GM12873 (cell line): ENCODE measurements around the gene KLRC1.

Experiments
- TF ChIP-seq, protein P1 (sequence below): IDR thresholded peaks from 2 replicates; pipeline ENCODE4 v1.5.1; 2012; ENCODE audit warnings: low read depth, mild to moderate bottlenecking, moderate library complexity, low read length, control low read depth; ENCODE audit not compliant: insufficient read depth; ENCODE audit errors: missing control alignments

The KLRC1 gene

DNA sequence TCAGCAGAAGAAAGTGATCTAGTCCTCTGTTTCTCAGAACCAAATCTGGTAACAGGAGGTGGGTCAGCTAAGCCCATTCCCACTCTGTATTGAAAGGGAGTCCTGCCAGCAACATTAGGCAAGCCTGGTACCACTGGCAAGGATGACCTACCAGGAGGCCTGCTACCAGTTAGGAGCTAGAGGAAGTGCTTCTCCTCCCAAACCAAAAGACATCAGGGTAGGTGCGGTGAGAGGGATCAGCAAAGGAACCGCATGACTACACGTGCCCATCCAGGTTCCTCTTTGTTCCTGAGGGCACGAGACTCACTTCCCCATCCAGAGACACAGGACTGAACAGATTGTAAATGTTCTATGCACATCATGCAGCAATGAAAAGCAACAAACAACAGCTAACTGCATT, 46.5 kb downstream of the KLRC1 start:
- TF ChIP-seq, protein P1, sequence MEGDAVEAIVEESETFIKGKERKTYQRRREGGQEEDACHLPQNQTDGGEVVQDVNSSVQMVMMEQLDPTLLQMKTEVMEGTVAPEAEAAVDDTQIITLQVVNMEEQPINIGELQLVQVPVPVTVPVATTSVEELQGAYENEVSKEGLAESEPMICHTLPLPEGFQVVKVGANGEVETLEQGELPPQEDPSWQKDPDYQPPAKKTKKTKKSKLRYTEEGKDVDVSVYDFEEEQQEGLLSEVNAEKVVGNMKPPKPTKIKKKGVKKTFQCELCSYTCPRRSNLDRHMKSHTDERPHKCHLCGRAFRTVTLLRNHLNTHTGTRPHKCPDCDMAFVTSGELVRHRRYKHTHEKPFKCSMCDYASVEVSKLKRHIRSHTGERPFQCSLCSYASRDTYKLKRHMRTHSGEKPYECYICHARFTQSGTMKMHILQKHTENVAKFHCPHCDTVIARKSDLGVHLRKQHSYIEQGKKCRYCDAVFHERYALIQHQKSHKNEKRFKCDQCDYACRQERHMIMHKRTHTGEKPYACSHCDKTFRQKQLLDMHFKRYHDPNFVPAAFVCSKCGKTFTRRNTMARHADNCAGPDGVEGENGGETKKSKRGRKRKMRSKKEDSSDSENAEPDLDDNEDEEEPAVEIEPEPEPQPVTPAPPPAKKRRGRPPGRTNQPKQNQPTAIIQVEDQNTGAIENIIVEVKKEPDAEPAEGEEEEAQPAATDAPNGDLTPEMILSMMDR = no peak

DNA sequence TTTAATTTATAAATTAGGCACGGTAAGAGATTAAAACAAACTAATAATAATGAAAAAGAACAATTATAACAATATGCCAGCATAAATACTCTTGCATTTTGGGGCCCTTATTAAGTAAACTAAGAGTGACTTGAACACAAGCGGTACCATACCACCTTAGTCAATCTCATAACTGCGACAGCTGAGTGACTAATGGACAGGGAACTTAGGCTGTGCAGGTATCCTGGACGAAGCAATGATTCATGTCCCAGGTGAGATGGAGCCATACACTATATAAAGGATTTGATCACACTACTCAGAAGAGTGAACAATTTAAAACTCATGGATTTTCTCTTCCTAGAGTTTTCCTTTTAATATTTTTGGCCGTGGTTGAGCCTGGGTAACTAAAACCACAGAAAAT, 47.9 kb downstream of the KLRC1 start:
- TF ChIP-seq, protein P1 = no peak

DNA sequence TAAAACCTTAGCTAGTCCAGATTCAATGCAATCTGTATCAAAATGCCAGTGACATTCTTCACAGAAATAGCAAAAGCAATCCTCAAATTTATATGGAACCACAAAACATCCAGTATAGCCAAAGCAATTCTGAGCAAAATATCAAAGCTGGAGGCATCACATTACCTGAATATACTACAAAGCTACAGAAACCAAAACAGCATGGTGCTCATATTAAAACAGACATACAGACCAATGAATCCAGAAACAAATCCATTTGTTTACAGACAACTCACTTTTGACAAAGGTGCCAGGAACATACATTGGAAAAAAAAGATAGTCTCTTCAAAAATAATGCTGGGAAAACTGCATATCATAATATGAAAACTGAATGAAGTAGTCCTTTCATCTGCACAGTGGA, 48.4 kb downstream of the KLRC1 start:
- TF ChIP-seq, protein P1 = no peak

DNA sequence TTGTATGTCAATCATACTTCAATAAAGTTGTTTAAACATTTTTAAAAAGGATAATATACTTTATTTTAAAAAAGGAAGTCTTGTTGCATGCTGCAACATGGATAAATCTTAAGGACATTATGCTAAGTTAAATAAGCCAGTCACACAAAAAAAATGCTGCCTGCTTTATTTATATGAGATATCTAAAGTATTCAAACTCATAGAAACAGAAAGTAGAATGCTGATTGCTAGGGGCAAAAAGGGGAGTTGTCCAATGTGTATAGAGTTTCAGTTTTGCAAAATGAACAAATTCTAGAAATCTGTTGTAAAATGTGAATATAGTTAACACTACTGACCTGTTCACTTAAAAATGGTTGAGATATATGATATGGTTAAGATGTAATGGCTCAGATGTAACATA, 52.3 kb downstream of the KLRC1 start:
- TF ChIP-seq, protein P1 = no peak

DNA sequence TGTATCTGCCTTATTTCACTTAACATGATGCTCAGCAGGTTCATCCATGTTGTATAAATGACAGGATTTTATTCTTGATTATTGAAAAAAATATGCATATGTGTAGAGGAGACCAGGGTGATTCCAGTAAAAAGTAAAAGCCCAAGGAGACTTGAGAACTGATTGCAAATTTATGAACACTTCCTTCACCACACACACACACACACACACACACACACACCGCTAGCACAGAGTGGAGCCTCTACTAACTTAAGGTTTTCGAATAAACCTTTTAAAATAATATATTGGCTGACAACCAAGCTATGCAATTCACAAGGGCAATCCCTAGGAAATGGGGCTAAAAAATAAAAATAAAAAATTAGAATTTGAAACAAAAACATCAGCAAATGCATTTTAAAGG, 55.0 kb downstream of the KLRC1 start:
- TF ChIP-seq, protein P1 = no peak

DNA sequence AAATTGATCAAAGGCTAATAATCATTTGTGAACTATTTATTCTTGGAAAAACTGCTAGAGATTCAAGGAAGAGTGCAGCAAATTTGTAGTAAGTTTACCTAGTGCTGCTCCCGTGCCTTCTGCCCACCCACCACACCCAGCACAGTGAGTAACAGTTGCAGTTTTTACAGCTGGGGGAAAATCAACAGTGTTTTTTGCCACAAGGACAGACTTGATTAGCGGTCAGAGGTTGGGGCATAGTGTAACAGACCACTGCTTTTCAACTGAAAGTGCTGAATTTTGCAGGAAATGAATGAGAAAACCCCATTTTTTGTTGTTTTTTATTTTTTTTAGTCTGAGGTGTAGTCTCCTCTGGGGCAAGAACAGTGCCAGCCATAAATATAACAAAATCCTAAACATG, 55.9 kb downstream of the KLRC1 start:
- TF ChIP-seq, protein P1 = no peak
